Nasal cavity respiratory epithelium epithelial cell of viscerocranial mucosa (primary cell): ENCODE results near the gene DENND4C. TPM values are rescaled to one million over a fixed set of nuclear protein-coding genes. Genes with fewer than 3 reads are reported as not detected.

Experiments used
- total RNA-seq: library from RNA; depleted of rRNA; stranded (reverse); fragments of >200 nt; gene quantifications from 2 replicates; pipeline ENCODE4 v1.2.3, GENCODE V29; 2014

The DENND4C gene
- 81.3 and 124 TPM in 2 replicates for total RNA-seq

DNA sequence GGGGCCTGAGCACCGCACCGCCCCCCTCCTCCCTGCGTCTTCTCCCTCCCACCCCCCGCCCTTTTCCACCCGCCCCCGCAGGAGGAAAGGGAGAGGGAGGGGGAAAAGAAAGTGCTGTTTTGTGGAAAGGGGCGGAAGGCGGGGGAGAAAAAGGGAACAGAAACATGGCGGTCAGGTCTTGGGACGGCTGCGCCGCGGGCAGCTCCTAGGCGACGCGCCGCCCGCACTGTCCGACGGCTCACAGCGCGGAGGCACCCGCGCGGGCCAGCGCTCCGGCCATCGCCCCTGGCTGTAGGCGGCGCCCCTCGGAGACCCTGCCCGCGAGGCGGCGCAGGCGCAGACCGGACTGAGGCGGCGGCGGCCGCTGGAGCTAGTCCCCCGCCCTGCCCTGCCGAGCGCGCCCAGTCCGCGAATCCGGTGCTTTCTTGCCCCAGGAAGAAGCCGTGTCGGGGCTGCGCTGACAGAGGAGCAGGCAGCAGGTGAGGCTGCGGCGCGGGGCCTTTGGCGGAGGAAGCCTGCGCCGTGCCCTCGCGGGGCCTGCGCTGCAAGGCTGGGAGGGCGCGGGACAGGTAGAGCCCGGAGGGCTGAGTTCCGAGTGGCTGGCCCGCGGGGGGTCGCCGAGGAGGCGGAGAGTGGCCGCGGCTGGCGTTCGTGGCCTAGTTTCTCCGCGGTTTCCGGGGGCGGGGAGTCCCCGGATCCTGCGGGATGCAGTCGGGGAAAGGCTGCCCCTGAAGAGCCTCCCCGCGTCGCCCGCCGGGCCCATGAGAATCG is at the start of gene DENND4C:
Gene DENND4C (plus strand): TSS at position 339 of the 771 bp plus-strand sequence. CDS start 45,482 bp downstream, outside the sequence.

DNA sequence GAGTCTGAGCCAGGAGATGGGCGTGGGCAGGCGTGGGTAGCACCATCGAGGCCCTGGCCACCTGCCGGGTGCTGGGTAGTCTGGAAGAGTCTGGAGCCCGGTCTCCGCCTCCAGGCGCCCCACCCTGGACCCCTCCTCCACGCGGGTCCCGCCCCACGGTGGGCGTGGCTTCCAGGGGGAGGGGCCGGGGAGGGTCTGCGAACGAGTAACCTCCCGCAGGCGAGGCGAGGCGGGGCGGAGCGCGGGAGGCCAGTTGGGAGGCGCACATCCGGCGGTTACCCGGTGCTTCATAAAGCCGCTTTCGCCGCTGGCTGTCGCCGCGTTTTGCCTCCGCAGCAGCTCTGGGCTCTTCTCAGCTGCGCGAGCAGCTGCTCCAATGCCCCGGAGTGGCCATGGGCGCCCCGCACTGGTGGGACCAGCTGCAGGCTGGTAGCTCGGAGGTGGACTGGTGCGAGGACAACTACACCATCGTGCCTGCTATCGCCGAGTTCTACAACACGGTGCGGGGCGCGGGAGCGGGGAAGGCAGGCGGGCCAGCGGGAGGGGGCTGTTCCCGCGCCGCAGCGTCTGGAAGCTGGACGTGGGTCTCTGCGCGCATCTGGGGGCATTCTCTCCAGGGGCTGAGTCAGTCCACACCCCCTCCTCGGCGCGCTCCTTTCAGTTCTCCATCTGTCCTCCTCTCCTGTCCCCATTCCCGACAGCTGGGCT is 178.4 kb downstream of the DENND4C start, which contains the start of gene ACER2:
Gene ACER2 (plus strand): TSS at position 317 of the 708 bp plus-strand sequence. CDS start 76 bp downstream, at position 393.

Other genes with a start within 250 kb of the DENND4C start
- gene SAXO1, start 197.5 kb upstream of the DENND4C start, total RNA-seq, result under 0.01 TPM in 1 of 2 replicates, not detected in the other
- 33.8 and 41.5 TPM in 2 replicates for gene RRAGA, start 181.3 kb upstream of the DENND4C start, total RNA-seq
- gene HAUS6, start 127.8 kb upstream of the DENND4C start, total RNA-seq, result 19.5 and 20.1 TPM in 2 replicates
- gene PLIN2, start 103.2 kb upstream of the DENND4C start, total RNA-seq, result 356 and 414 TPM in 2 replicates
- 2,068 and 2,958 TPM in 2 replicates for gene RPS6, start 149.5 kb downstream of the DENND4C start, total RNA-seq
- 8.2 and 15.6 TPM in 2 replicates for gene ACER2, start 178.3 kb downstream of the DENND4C start, total RNA-seq